Activated T-cell treated with anti-CD3 and anti-CD28 coated beads, Interleukin-2, amount 50 U/mL, for 72 hours (primary cell): ENCODE measurements around the gene MEFV. TPM values are rescaled to one million over a fixed set of nuclear protein-coding genes. Genes with fewer than 3 reads are reported as not detected.
A peak's percentile ranks its signal among the peaks of the same experiment; 100 is the strongest.

ENCODE experiments used
- ATAC-seq, 2 donors: fragments of 150-1000 bp; cut with Tn5 transposase; replicated peaks in 1 of 2; 2 replicates each; pipeline ENCODE4 v1.10.0; 2021; ENCODE audit warnings: moderate library complexity in 2 of 2, mild to moderate bottlenecking in 1 of 2
- DNase-seq, 2 donors: peaks; one replicate each; pipeline ENCODE4 v3.0.0; 2021 to 2022; ENCODE audit warnings: mixed read lengths in 1 of 2
- H3K27ac Mint-ChIP-seq: one replicate; pipeline ENCODE4 v1.8.0; 2022; ENCODE audit warnings: mild to moderate bottlenecking, moderate library complexity, mixed read lengths
- H3K27me3 Mint-ChIP-seq: one replicate; pipeline ENCODE4 v1.8.0; 2022; ENCODE audit warnings: low read depth, mixed read lengths
- H3K36me3 Mint-ChIP-seq, 2 donors: one replicate each; pipeline ENCODE4 v1.8.0; 2022; ENCODE audit warnings: mixed read lengths in 2 of 2, mild to moderate bottlenecking in 1 of 2; ENCODE audit not compliant: insufficient read depth in 2 of 2
- H3K4me1 Mint-ChIP-seq: one replicate; pipeline ENCODE4 v1.8.0; 2022; ENCODE audit warnings: low read depth, mixed read lengths
- H3K4me3 Mint-ChIP-seq, 2 donors: one replicate each; pipeline ENCODE4 v1.8.0; 2022; ENCODE audit warnings: mild to moderate bottlenecking in 2 of 2, mixed read lengths in 2 of 2, moderate library complexity in 2 of 2
- H3K9me3 Mint-ChIP-seq, 2 donors: one replicate each; pipeline ENCODE4 v1.8.0; 2022; ENCODE audit warnings: mixed read lengths in 2 of 2
- total RNA-seq, 2 donors: library from RNA; stranded (reverse); gene quantifications; one replicate each; pipeline ENCODE4 v1.2.3, GENCODE V29; 2022

Gene MEFV
- total RNA-seq, 2 donors from 2014 or later = 0.14 to 0.21 TPM

GRCh38 chr16:3259836-3260235 lies 3.4 kb upstream of the MEFV start:
- Mint-ChIP-seq H3K9me3 (peaks cover 0 to 2% of the 10 kb centered on the region in 2 donors), H3K36me3 (no peaks in the 10 kb centered on the region), H3K27me3 (no peaks in the 10 kb centered on the region), H3K4me1 (peaks cover 24% of the 10 kb centered on the region), H3K4me3 (no peak overlapping the region), H3K27ac (no peak overlapping the region)
- DNase-seq = no peak
- no peak for ATAC-seq

GRCh38 chr16:3256866-3257465 lies 533 bp upstream of the MEFV start:
- H3K9me3 Mint-ChIP-seq = no peaks in the 10 kb centered on the region
- DNase-seq (no peak), ATAC-seq (no peak)
- H3K27ac Mint-ChIP-seq = no peak overlapping the region
- no peak overlapping the region for H3K4me3 Mint-ChIP-seq
- peaks cover 4% of the 10 kb centered on the region for H3K4me1 Mint-ChIP-seq
- no peaks in the 10 kb centered on the region for H3K27me3 Mint-ChIP-seq
- no peaks in the 10 kb centered on the region for H3K36me3 Mint-ChIP-seq

GRCh38 chr16:3254309-3254708 lies 2.1 kb downstream of the MEFV start:
- Mint-ChIP-seq H3K27me3 (no peaks in the 10 kb centered on the region), H3K4me1 (no peaks in the 10 kb centered on the region), H3K36me3 (no peaks in the 10 kb centered on the region), H3K27ac (no peak overlapping the region), H3K4me3 (no peak overlapping the region), H3K9me3 (no peaks in the 10 kb centered on the region)
- ATAC-seq = no peak
- no peak for DNase-seq

GRCh38 chr16:3252967-3253366 lies 3.5 kb downstream of the MEFV start:
- ATAC-seq = no peak
- H3K27ac Mint-ChIP-seq = no peak overlapping the region
- H3K27me3 Mint-ChIP-seq = no peaks in the 10 kb centered on the region
- H3K4me3 Mint-ChIP-seq = no peak overlapping the region
- H3K9me3 Mint-ChIP-seq = no peaks in the 10 kb centered on the region
- no peaks in the 10 kb centered on the region for H3K4me1 Mint-ChIP-seq
- no peak for DNase-seq
- H3K36me3 Mint-ChIP-seq = no peaks in the 10 kb centered on the region

GRCh38 chr16:3249451-3249850 lies 7.0 kb downstream of the MEFV start:
- no peaks in the 10 kb centered on the region for H3K36me3 Mint-ChIP-seq
- DNase-seq (no peak), ATAC-seq (no peak)
- H3K4me3 Mint-ChIP-seq = no peak overlapping the region
- H3K27me3 Mint-ChIP-seq = peaks cover 9% of the 10 kb centered on the region
- no peak overlapping the region for H3K27ac Mint-ChIP-seq
- H3K9me3 Mint-ChIP-seq = no peaks in the 10 kb centered on the region
- H3K4me1 Mint-ChIP-seq = no peaks in the 10 kb centered on the region

GRCh38 chr16:3249020-3249419 lies 7.4 kb downstream of the MEFV start:
- ATAC-seq = no peak
- Mint-ChIP-seq H3K4me1 (peaks cover 3% of the 10 kb centered on the region), H3K27ac (no peak overlapping the region), H3K4me3 (no peak overlapping the region), H3K9me3 (no peaks in the 10 kb centered on the region), H3K36me3 (no peaks in the 10 kb centered on the region), H3K27me3 (peaks cover 9% of the 10 kb centered on the region)
- DNase-seq = no peak

GRCh38 chr16:3248596-3248995 lies 7.8 kb downstream of the MEFV start:
- peaks cover 7% of the 10 kb centered on the region for H3K4me1 Mint-ChIP-seq
- no peaks in the 10 kb centered on the region for H3K9me3 Mint-ChIP-seq
- DNase-seq = no peak
- H3K4me3 Mint-ChIP-seq = no peak overlapping the region
- no peak for ATAC-seq
- no peaks in the 10 kb centered on the region for H3K36me3 Mint-ChIP-seq
- H3K27me3 Mint-ChIP-seq = peaks cover 9% of the 10 kb centered on the region
- H3K27ac Mint-ChIP-seq = no peak overlapping the region

- DNase-seq (no peak), ATAC-seq (no peak)
- no peaks in the 10 kb centered on the region for H3K9me3 Mint-ChIP-seq
- H3K36me3 Mint-ChIP-seq = no peaks in the 10 kb centered on the region
- no peak overlapping the region for H3K4me3 Mint-ChIP-seq
- no peak overlapping the region for H3K27ac Mint-ChIP-seq
- H3K27me3 Mint-ChIP-seq = peaks cover 9% of the 10 kb centered on the region
- H3K4me1 Mint-ChIP-seq = peaks cover 9% of the 10 kb centered on the region
Measured at GRCh38 chr16:3246876-3247275, 9.6 kb downstream of the MEFV start.

GRCh38 chr16:3246002-3246401 lies 10.4 kb downstream of the MEFV start:
- Mint-ChIP-seq H3K9me3 (no peaks in the 10 kb centered on the region), H3K4me3 (no peak overlapping the region), H3K36me3 (no peaks in the 10 kb centered on the region), H3K27me3 (peaks cover 10% of the 10 kb centered on the region), H3K4me1 (peaks cover 9% of the 10 kb centered on the region), H3K27ac (no peak overlapping the region)
- DNase-seq = no peak
- ATAC-seq = no peak

GRCh38 chr16:3243882-3244281 lies 12.6 kb downstream of the MEFV start:
- no peaks in the 10 kb centered on the region for H3K9me3 Mint-ChIP-seq
- H3K4me3 Mint-ChIP-seq = no peak overlapping the region
- peaks cover 9% of the 10 kb centered on the region for H3K4me1 Mint-ChIP-seq
- no peak overlapping the region for H3K27ac Mint-ChIP-seq
- DNase-seq = peak in 1 of 2 donors; percentile 26
- H3K27me3 Mint-ChIP-seq = peaks cover 14% of the 10 kb centered on the region
- ATAC-seq = peak; percentile 51 to 59
- H3K36me3 Mint-ChIP-seq = no peaks in the 10 kb centered on the region

GRCh38 chr16:3242709-3243108 lies 13.7 kb downstream of the MEFV start:
- Mint-ChIP-seq H3K36me3 (no peaks in the 10 kb centered on the region), H3K4me1 (peaks cover 9% of the 10 kb centered on the region), H3K27me3 (peaks cover 14% of the 10 kb centered on the region), H3K9me3 (no peaks in the 10 kb centered on the region), H3K4me3 (no peak overlapping the region), H3K27ac (no peak overlapping the region)
- DNase-seq (no peak), ATAC-seq (no peak)

GRCh38 chr16:3241761-3242160 lies 14.7 kb downstream of the MEFV start:
- DNase-seq (no peak), ATAC-seq (no peak)
- H3K27ac Mint-ChIP-seq = no peak overlapping the region
- H3K9me3 Mint-ChIP-seq = no peaks in the 10 kb centered on the region
- H3K27me3 Mint-ChIP-seq = peaks cover 14% of the 10 kb centered on the region
- H3K36me3 Mint-ChIP-seq = peaks cover 0 to 1% of the 10 kb centered on the region in 2 donors
- no peak overlapping the region for H3K4me3 Mint-ChIP-seq
- H3K4me1 Mint-ChIP-seq = peaks cover 9% of the 10 kb centered on the region

- peaks cover 8 to 9% of the 10 kb centered on the region in 2 donors for H3K9me3 Mint-ChIP-seq
- peaks cover 5% of the 10 kb centered on the region for H3K27me3 Mint-ChIP-seq
- peak overlapping the region; percentile 45 for H3K27ac Mint-ChIP-seq
- peaks cover 23 to 33% of the 10 kb centered on the region in 2 donors for H3K36me3 Mint-ChIP-seq
- peaks cover 22% of the 10 kb centered on the region for H3K4me1 Mint-ChIP-seq
- DNase-seq (peak; percentile 21 to 51), ATAC-seq (no peak)
- H3K4me3 Mint-ChIP-seq = peak overlapping the region; percentile 82 to 83
Measured at GRCh38 chr16:3235856-3236669, 20.4 kb downstream of the MEFV start.
